Bronchial epithelial cell (primary cell): ENCODE results near the gene CFAP74. TPM values are rescaled to one million over a fixed set of nuclear protein-coding genes. Genes with fewer than 3 reads are reported as not detected.

Experiments
- DNase-seq: peaks from one replicate; pipeline ENCODE4 v3.0.0-alpha.2; 2010; ENCODE audit warnings: low read depth
- FAIRE-seq: peaks from 2 replicates; lab custom pipeline; 2011; peaks lifted over from hg19 to GRCh38; lab: Jason Lieb, UNC
- H3K27me3 ChIP-seq: 2 replicates; pipeline ENCODE4 v1.5.1; 2011; ENCODE audit warnings: low read length; ENCODE audit not compliant: control insufficient read depth, insufficient read depth
- H3K36me3 ChIP-seq: 2 replicates; pipeline ENCODE4 v1.5.1; 2011; ENCODE audit warnings: low read length; ENCODE audit not compliant: control insufficient read depth, insufficient read depth
- H3K4me3 ChIP-seq: 2 replicates; pipeline ENCODE4 v1.5.1; 2011; ENCODE audit warnings: mild to moderate bottlenecking, low read depth, low read length, control low read depth
- total RNA-seq: library from RNA; depleted of rRNA; stranded (reverse); fragments of >200 nt; gene quantifications from 2 replicates; pipeline ENCODE4 v1.2.1, GENCODE V29; 2014
- TF ChIP-seq, protein P1 (sequence below): IDR thresholded peaks from 2 replicates; pipeline ENCODE4 v1.5.1; 2011; ENCODE audit warnings: mild to moderate bottlenecking, moderate library complexity, low read length, control low read depth, inconsistent platforms; ENCODE audit not compliant: insufficient read depth, severe bottlenecking

CFAP74 gene
- total RNA-seq, 1 donor from 2014 or later = not detected

DNA sequence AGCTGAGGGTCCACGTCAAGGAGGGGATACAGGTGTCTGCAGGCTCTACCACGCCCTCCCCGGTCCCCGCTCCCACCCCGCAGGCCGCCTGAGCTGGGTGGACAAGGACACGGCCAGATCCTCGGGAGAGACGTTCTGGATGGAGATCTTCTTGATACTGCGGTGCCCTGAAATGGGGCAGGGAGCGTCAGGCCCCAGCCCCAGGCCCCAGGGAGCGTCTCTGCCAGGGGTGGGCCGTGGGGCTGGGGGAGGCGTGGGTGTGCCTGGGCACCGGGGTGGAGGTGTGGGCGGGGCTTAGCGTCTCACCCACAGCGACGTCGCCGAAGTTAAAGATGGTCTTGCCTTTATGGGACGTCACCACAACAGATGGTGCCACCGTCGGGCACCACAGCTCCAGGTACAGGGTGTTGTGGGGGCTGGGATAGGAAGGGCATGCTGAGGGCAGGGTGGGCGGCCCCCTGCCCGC lies 77.2 kb downstream of the CFAP74 start:
- H3K4me3 ChIP-seq = no peak overlapping the region
- no peak for FAIRE-seq
- TF ChIP-seq, protein P1, sequence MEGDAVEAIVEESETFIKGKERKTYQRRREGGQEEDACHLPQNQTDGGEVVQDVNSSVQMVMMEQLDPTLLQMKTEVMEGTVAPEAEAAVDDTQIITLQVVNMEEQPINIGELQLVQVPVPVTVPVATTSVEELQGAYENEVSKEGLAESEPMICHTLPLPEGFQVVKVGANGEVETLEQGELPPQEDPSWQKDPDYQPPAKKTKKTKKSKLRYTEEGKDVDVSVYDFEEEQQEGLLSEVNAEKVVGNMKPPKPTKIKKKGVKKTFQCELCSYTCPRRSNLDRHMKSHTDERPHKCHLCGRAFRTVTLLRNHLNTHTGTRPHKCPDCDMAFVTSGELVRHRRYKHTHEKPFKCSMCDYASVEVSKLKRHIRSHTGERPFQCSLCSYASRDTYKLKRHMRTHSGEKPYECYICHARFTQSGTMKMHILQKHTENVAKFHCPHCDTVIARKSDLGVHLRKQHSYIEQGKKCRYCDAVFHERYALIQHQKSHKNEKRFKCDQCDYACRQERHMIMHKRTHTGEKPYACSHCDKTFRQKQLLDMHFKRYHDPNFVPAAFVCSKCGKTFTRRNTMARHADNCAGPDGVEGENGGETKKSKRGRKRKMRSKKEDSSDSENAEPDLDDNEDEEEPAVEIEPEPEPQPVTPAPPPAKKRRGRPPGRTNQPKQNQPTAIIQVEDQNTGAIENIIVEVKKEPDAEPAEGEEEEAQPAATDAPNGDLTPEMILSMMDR = no peak
- DNase-seq = no peak
- no peaks in the 10 kb centered on the region for H3K27me3 ChIP-seq
- H3K36me3 ChIP-seq = no peaks in the 10 kb centered on the region

GRCh38 chr1:1925437-1926345 lies 77.9 kb downstream of the CFAP74 start:
- FAIRE-seq = no peak
- TF ChIP-seq, protein P1 = no peak

GRCh38 chr1:1924849-1925248 lies 78.7 kb downstream of the CFAP74 start:
- no peaks in the 10 kb centered on the region for H3K36me3 ChIP-seq
- FAIRE-seq (no peak), DNase-seq (no peak)
- H3K27me3 ChIP-seq = no peaks in the 10 kb centered on the region
- no peak overlapping the region for H3K4me3 ChIP-seq
- TF ChIP-seq, protein P1 = no peak

More at GRCh38 chr1:1925437-1926345, 77.9 kb downstream of the CFAP74 start:
- no peak for DNase-seq
- Histone ChIP-seq H3K4me3 (no peak overlapping the region), H3K27me3 (no peaks in the 10 kb centered on the region), H3K36me3 (no peaks in the 10 kb centered on the region)

- Histone ChIP-seq H3K4me3 (no peak overlapping the region), H3K27me3 (no peaks in the 10 kb centered on the region), H3K36me3 (no peaks in the 10 kb centered on the region)
- TF ChIP-seq, protein P1 = no peak
- no peak for DNase-seq
- no peak for FAIRE-seq
Observed at GRCh38 chr1:1924386-1924785, 79.2 kb downstream of the CFAP74 start.

GRCh38 chr1:1922956-1923833 lies 80.4 kb downstream of the CFAP74 start:
- Histone ChIP-seq H3K36me3 (no peaks in the 10 kb centered on the region), H3K27me3 (no peaks in the 10 kb centered on the region), H3K4me3 (no peak overlapping the region)
- TF ChIP-seq, protein P1 = no peak
- FAIRE-seq (no peak), DNase-seq (no peak)
